IgD-negative memory B cell (primary cell): ENCODE data around the gene THSD4. TPM values are rescaled to one million over a fixed set of nuclear protein-coding genes. Genes with fewer than 3 reads are reported as not detected.
"Not testable (repeated sequence)": the region's sequence is repeated elsewhere in the genome, so short reads cannot be mapped to it uniquely, and the experiment has no call there.

Experiments
- H3K27ac Mint-ChIP-seq, 3 donors: one replicate each; pipeline ENCODE4 v1.8.0; 2020 to 2022; ENCODE audit warnings: mild to moderate bottlenecking in 3 of 3, mixed read lengths in 3 of 3, moderate library complexity in 1 of 3
- H3K27me3 Mint-ChIP-seq: one replicate; pipeline ENCODE4 v1.8.0; 2021; ENCODE audit warnings: mixed read lengths
- H3K36me3 Mint-ChIP-seq: one replicate; pipeline ENCODE4 v1.8.0; 2020; ENCODE audit warnings: mild to moderate bottlenecking, mixed read lengths
- H3K4me1 Mint-ChIP-seq, 3 donors: one replicate each; pipeline ENCODE4 v1.8.0; 2020 to 2022; ENCODE audit warnings: mixed read lengths in 3 of 3, mild to moderate bottlenecking in 1 of 3
- H3K4me3 Mint-ChIP-seq, 4 donors: one replicate each; pipeline ENCODE4 v1.8.0; 2020 to 2022; ENCODE audit warnings: mild to moderate bottlenecking in 4 of 4, mixed read lengths in 4 of 4, moderate library complexity in 3 of 4
- H3K9me3 Mint-ChIP-seq, 3 donors: one replicate each; pipeline ENCODE4 v1.8.0; 2020 to 2021; ENCODE audit warnings: mixed read lengths in 3 of 3, mild to moderate bottlenecking in 1 of 3
- polyA plus RNA-seq: library from polyadenylated mRNA; unstranded; fragments of 300-500 nt; fragmentation: Illumina TruSeq; gene quantifications from one replicate; pipeline ENCODE4 v1.2.3, GENCODE V29; 2021

The THSD4 gene
- polyA plus RNA-seq, 1 donor from 2014 or later: not detected

DNA sequence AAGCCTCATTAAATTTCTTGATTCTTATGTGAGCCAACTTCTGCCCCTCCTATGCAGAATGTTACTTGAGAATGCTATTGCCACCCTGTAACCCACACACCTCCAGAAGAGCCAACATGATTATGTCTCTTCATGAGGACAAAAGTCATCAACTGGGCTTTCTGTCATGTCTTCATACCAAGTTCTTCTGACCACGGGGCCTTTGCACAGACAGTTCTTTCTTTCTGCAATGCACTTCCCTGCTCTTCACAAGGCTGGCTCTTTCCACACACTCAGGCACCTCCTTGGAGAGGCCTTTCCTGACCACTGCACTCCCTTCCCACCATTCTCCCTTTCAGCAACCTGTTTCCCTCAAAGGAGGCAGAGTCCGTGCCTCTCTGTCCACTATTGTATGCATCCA lies 587.2 kb downstream of the THSD4 start:
- no peaks in the 10 kb centered on the region for H3K36me3 Mint-ChIP-seq
- no peak overlapping the region for H3K4me3 Mint-ChIP-seq
- H3K9me3 Mint-ChIP-seq: peaks cover 0 to 9% (median 0%) of the 10 kb centered on the region in 3 donors
- H3K4me1 Mint-ChIP-seq: no peaks in the 10 kb centered on the region
- peaks cover 12% of the 10 kb centered on the region for H3K27me3 Mint-ChIP-seq
- no peak overlapping the region for H3K27ac Mint-ChIP-seq

DNA sequence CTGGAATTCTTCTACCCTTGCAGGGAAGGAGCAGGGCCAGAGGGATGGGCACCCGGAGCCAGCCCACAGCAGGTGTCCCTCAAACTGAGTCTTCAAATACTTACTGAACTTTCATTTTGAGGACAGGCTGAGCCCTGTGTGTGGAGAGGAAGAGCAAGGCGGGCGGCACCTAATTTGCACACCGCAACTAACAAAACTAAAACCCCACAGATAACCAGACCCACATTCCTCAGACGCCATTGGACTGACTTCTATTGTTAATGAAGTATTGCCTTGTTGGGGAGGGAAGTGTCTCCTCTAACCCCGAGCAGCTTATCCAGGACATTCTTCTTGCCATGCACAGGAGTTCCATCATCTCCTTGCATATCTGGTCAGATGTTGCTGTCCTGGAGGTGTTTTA lies 589.9 kb downstream of the THSD4 start:
- H3K9me3 Mint-ChIP-seq: peaks cover 0 to 9% (median 0%) of the 10 kb centered on the region in 3 donors
- no peak overlapping the region for H3K27ac Mint-ChIP-seq
- peaks cover 12% of the 10 kb centered on the region for H3K27me3 Mint-ChIP-seq
- H3K4me3 Mint-ChIP-seq: no peak overlapping the region
- no peaks in the 10 kb centered on the region for H3K4me1 Mint-ChIP-seq
- peaks cover 1% of the 10 kb centered on the region for H3K36me3 Mint-ChIP-seq

DNA sequence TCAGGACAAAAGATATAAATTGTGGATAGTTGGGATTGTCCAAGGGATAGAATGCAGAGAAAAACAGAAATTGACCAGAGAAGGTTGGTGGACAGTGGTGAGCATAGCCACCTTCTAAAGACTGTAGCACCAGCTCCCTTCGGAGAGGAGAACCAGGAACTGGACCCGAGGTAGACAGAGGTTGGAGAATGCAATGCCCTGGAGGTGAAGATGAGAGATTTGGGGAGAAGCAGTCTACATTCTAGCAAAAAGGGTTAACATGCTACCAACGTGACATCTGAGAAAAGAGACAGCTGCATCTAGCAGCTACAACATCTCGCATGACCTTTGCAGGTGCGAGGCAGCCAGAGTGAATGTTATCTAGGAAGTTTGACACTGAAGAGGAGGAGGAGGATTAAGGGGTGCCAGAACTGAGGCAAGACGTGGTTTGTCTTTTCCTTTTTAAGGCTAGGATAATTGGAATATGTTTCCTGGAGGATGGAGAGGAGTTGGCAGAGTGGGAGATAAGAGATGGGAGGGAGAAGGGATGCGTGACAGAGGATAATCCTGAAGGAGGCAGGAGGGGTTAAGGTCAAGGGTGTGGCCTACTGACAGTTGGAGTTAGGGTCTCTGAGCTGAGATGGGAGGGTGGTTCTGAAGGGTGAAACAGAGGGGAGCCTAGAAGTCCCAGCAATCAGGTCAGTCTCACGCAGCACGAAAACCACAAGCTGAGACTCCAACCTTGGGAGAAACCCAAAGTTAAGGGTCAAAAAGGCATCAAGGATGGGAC lies 591.4 kb downstream of the THSD4 start:
- Mint-ChIP-seq H3K27me3 (peaks cover 12% of the 10 kb centered on the region), H3K9me3 (peaks cover 0 to 9% (median 0%) of the 10 kb centered on the region in 3 donors), H3K36me3 (peaks cover 1% of the 10 kb centered on the region), H3K4me1 (no peaks in the 10 kb centered on the region), H3K4me3 (no peak overlapping the region), H3K27ac (no peak overlapping the region)

DNA sequence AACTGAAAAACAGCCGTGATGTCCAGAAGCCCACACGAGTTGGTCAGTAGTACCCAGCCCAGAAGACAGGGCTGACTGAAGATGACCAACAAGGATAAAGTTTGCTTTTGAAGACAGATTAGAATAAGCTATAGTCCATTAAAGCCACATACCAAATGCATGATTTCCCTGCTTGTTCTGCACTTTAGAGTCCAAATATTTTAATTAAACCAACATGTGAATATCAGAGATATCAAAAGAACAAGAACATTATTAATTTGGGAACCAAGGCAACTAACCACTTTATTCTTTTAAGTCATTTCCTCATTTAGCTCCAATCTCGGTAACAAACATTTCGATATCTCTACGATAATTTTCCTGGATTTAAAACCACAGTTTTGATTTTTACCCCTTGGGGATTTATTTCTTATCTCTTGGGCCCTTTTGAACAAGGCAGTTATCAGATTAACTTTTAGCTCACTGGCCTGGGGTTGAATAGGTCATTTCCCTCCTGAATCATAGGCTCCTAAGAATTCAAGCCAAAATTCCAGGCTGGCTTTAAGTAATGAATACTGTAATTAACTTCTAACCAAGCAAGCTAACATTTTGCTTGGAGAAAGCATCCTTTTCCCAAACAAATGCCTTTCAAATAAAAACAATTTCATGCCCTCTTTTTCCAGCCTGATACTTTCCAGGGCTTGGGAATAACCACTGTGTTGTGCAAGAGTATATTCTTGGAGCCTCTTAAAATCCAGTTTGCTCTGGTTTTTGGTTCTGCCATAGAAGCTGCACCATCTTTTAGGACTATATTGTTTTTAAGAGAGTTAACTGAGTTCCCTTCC lies 592.2 kb downstream of the THSD4 start:
- Mint-ChIP-seq H3K4me3 (no peak overlapping the region), H3K27ac (no peak overlapping the region), H3K27me3 (peaks cover 11% of the 10 kb centered on the region), H3K36me3 (peaks cover 1% of the 10 kb centered on the region), H3K9me3 (peaks cover 0 to 9% (median 0%) of the 10 kb centered on the region in 3 donors), H3K4me1 (peaks cover 0 to 2% (median 0%) of the 10 kb centered on the region in 3 donors)

DNA sequence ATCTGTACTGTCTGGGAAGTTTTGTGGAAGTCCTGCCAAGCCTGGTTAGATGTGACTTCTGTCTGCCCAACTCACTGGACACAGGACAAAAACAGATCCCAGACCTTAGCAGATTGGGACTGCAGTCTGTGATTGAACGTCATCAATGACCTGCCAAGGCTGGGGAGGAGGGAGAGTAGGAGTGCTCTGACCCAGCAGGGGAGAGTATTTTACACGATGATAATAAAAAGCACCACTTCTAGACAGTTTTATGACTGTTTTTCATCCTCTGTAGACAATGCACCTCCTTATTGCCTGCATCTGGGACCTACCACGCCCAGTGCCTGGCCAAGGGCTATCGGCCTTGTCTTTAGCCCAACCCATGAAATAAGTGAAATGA lies 592.8 kb downstream of the THSD4 start:
- Mint-ChIP-seq H3K4me1 (peaks cover 0 to 2% (median 0%) of the 10 kb centered on the region in 3 donors), H3K36me3 (peaks cover 1% of the 10 kb centered on the region), H3K9me3 (peaks cover 0 to 9% (median 0%) of the 10 kb centered on the region in 3 donors), H3K4me3 (no peak overlapping the region), H3K27ac (no peak overlapping the region), H3K27me3 (peaks cover 11% of the 10 kb centered on the region)

DNA sequence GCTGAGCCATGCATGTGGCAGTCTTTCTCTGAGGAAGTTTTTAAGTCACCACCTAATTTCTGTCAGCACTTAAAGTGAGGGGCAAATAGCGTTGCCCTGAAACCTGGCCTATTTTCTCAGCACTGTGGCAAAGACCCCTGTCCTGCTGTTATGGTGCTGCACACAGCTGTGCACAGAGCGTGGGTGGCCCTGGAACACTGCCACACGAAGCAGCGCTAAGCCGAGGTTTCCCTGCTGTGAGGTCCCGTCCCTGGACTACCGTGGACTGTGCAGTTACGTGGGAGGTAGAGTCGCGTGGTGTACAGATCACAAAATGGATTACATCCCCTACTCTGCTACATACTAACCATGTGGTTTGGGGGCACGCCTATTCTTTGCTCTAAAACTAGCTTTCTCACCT lies 593.5 kb downstream of the THSD4 start:
- no peak overlapping the region for H3K27ac Mint-ChIP-seq
- H3K36me3 Mint-ChIP-seq: peaks cover 1% of the 10 kb centered on the region

DNA sequence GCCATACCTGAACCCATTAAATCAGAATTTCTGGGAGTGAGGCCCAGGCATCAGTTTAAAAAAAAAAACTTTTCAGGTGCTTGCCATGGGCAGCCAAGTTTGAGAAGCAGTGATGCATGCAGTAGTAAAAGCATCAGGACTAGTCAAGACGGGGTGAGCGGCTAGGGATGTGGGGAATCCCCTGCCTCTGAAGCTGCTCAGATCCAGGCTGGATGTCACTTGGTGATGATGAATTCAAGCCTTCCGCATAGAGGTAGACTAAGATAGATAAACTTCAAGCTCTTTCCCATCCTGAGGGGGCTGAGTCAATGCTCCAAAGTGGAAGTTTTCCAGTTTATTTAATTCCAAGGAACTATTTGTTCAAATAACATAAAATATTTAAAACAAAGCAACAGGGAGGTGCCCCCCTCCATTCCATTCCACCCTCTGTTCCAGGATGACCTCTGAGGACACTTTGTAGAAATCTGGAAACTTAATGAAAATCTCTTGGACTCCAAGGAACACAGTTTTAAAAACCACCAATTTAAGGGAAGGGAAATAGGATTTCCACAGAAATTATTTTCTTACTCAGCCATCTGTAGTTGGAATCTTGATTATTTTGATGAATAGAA lies 594.6 kb downstream of the THSD4 start:
- H3K9me3 Mint-ChIP-seq: peaks cover 0 to 4% (median 0%) of the 10 kb centered on the region in 3 donors
- peaks cover 0 to 2% (median 0%) of the 10 kb centered on the region in 3 donors for H3K4me1 Mint-ChIP-seq
- peaks cover 1% of the 10 kb centered on the region for H3K36me3 Mint-ChIP-seq
- H3K27me3 Mint-ChIP-seq: peaks cover 11% of the 10 kb centered on the region
- H3K27ac Mint-ChIP-seq: no peak overlapping the region
- H3K4me3 Mint-ChIP-seq: no peak overlapping the region

More for the DNA sequence above, 593.5 kb downstream of the THSD4 start:
- H3K27me3 Mint-ChIP-seq: peaks cover 11% of the 10 kb centered on the region
- H3K9me3 Mint-ChIP-seq: peaks cover 0 to 9% (median 0%) of the 10 kb centered on the region in 3 donors
- peaks cover 0 to 2% (median 0%) of the 10 kb centered on the region in 3 donors for H3K4me1 Mint-ChIP-seq
- no peak overlapping the region for H3K4me3 Mint-ChIP-seq

DNA sequence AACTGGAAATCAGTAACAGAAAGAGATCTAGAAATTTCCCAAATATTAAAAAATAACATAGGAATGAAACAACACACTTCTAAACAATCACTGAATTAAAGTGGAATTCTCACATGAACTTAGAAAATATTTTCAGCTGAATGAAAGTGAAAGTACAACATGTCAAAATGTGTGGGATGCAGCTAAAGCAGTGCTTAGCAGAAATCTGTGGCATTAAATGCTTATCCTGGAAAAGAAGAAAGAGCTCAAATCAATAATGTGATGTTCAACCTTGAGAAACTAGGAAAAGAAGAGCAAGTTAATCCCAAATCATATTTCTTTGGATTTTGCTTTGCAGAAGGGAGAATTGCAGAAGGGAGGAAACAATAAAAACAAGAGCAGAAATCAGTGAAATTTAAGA lies 596.9 kb downstream of the THSD4 start:
- H3K4me3 Mint-ChIP-seq: no peak overlapping the region
- peaks cover 0 to 2% (median 0%) of the 10 kb centered on the region in 3 donors for H3K4me1 Mint-ChIP-seq
- no peaks in the 10 kb centered on the region for H3K27me3 Mint-ChIP-seq
- H3K27ac Mint-ChIP-seq: no peak overlapping the region
- H3K9me3 Mint-ChIP-seq: no peaks in the 10 kb centered on the region
- H3K36me3 Mint-ChIP-seq: peaks cover 1% of the 10 kb centered on the region

DNA sequence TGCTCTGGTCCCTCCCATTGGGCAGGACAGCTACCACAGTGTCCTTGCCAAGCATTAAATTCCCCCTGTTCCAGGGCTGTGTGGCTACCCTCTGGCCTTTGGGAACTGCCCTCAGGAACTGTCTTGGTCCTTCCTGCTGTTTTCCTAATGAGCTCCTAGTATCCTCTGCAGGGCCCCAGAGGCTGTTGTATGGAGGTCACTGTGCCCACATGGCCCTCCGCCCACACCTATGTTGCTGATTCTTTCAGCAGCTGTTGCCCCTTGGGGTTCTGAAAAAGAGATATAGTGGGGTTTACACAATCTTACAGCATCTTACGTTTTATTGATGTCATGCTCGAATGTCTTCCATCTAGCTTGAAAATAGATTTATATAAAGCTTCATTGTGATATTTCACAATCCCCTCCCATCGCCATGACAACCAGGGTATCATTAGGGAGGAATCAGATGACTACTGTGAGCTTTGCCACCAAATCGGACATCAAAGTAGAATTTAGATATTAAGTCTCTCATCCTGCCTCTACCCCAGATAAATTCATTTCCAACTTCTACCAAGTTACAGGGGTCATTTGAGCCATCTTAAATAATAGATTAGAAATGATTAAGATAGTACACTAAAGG lies 598.0 kb downstream of the THSD4 start:
- Mint-ChIP-seq H3K9me3 (no peaks in the 10 kb centered on the region), H3K4me1 (peaks cover 0 to 2% (median 0%) of the 10 kb centered on the region in 3 donors), H3K36me3 (no peaks in the 10 kb centered on the region), H3K27me3 (no peaks in the 10 kb centered on the region), H3K4me3 (no peak overlapping the region), H3K27ac (no peak overlapping the region)

DNA sequence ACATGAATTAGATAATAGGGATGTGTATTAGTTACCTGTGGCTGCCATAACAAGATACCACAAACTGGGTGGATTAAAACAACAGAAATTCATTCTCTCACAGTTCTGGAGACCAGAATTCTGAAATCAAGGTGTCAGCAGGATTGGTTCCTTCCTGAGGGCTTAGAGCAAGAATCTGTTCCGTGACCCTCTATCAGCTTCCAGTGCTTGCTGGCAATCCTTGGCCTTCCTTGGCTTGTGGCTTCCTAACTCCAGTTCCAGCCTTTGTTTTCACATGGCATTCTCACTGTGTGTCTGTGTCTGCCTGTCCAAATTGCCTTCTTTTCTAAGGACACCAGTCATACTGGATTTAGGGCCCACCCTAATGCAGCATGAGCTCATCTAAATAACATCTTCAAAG lies 600.6 kb downstream of the THSD4 start:
- Mint-ChIP-seq H3K4me3 (no peak overlapping the region), H3K36me3 (no peaks in the 10 kb centered on the region), H3K27me3 (no peaks in the 10 kb centered on the region), H3K4me1 (peaks cover 0 to 2% (median 0%) of the 10 kb centered on the region in 3 donors), H3K27ac (no peak overlapping the region), H3K9me3 (no peaks in the 10 kb centered on the region)

DNA sequence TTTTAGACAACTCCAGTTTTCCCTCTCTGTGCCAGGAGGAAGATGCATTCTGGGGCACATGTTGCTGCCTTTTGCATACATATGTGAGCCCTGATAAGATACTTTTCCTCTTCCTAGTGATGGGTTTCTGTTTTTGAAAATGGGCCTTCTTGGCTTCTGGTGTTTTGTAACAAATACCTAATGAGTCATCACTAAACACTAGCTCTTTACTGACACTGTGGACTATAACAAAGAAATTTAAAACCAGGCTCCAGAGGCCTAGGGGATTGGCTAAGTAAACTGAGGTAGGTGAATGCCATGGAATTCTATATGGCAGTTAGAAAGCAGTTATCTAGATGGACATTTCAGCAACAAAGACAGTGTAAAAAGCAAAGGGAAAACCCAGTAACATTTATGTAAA lies 601.7 kb downstream of the THSD4 start:
- Mint-ChIP-seq H3K4me1 (peaks cover 0 to 2% (median 0%) of the 10 kb centered on the region in 3 donors), H3K27ac (no peak overlapping the region), H3K4me3 (no peak overlapping the region), H3K36me3 (no peaks in the 10 kb centered on the region), H3K27me3 (no peaks in the 10 kb centered on the region), H3K9me3 (no peaks in the 10 kb centered on the region)

DNA sequence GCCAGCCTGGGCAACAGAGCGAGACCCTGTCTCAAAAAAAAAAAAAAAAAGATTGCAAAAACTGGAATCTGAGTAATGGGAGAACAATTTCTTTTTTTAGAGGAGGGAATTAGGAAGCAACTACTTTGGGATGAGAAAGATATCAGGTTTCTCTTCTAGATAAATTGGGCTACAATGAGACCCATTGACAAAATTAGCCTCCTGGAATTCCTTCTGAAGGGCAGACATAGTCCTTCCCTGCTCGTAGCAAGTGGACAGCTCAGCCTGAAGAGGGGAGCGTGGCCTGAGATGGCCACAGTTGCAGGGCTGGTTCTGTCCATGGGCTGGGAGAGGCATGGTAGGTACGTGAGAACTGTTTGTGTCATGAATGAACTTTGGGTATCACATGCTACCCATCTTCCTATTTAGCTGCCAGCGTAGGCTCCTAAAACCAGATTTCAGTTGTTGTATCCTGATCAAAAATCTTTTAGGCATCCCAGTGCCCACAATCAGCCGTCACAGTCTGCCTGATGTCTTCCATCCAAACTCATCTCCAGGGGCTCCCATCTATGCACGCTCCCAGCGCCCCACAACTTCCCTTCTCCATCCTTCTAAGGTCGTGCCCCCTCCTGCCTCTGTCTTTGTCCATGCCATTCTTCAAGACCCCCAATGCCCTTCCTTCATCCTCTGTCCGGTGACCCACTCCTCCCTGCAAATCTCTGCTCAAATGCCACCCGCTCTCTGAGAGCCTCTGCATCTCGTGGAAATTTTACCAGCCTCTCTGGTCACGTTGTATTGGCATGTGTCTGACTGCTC lies 603.0 kb downstream of the THSD4 start:
- Mint-ChIP-seq H3K4me1 (no peaks in the 10 kb centered on the region), H3K27me3 (peaks cover under 1% of the 10 kb centered on the region), H3K4me3 (no peak overlapping the region), H3K9me3 (no peaks in the 10 kb centered on the region), H3K36me3 (no peaks in the 10 kb centered on the region), H3K27ac (no peak overlapping the region)

DNA sequence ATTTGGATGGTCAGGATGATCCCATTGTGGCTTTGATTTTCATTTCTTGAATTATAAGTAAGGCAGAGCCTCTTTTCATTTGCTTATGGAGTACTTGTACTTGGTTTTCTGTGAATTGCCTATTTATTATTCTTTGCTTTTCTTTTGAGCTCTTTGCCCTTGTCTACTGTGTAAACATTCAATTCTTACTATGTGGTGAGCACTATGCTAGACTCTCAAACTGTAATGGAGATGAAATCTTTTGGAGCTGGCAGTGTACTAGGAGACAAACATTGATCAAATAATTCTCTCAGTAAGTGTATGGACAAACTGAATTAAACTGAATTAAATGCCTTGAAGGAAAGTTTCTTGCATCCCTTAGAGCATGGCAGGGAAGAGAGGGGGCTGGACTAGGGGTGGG lies 608.1 kb downstream of the THSD4 start:
- H3K27me3 Mint-ChIP-seq: peaks cover 5% of the 10 kb centered on the region
- no peaks in the 10 kb centered on the region for H3K9me3 Mint-ChIP-seq
- H3K4me3 Mint-ChIP-seq: no peak overlapping the region
- no peak overlapping the region for H3K27ac Mint-ChIP-seq
- no peaks in the 10 kb centered on the region for H3K4me1 Mint-ChIP-seq
- H3K36me3 Mint-ChIP-seq: no peaks in the 10 kb centered on the region

DNA sequence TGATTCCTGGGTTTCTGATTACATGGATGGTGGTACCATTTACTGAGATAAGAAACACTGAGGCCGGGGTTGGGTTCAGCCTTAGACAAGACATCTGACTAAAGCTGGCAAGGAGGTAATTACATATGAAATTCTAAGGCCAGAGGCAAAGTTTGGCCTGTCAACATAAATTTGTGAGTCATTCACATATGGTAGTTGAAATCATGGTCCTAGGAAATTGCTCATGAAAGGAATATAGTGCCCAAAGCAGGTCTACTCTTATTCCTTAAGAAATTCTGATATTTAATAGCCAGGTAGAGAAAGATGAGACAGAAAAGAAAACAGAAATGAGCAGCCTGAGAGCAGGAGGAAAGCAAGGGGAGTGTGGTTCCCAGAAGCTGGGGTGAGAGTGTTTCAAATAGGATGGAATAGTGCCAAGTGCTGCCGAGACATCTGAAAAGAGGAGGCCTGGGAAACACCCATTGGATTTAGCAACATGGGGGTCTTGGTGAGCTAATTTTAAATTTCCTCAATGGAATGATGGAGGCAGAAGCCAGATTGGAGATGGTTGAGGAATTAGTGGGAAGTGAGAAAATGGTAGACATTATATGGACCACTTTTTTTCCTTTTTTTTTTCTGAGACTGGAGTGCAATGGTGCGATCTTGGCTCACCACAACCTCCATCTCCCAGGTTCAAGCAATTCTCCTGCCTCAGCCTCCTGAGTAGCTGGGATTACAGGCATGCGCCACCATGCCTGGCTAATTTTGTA lies 610.1 kb downstream of the THSD4 start:
- not testable (repeated sequence) for H3K4me3 Mint-ChIP-seq, H3K4me1 Mint-ChIP-seq, H3K27me3 Mint-ChIP-seq, H3K27ac Mint-ChIP-seq, H3K36me3 Mint-ChIP-seq, H3K9me3 Mint-ChIP-seq
